Suppressor macrophage (primary cell): ENCODE results near the gene TACR3.
"Not testable (repeated sequence)": the region's sequence is repeated elsewhere in the genome, so short reads cannot be mapped to it uniquely, and the experiment has no call there.

ENCODE experiments used
- DNase-seq, 4 experiments: peaks; one replicate each; pipeline ENCODE4 v3.0.0-alpha.2; 2020 to 2022
- total RNA-seq, 17 experiments: gene quantifications; one replicate each; lab custom pipeline; 2026; ENCODE audit warnings: mixed read lengths in 6 of 17, inconsistent platforms in 3 of 17; lab: John Stamatoyannopoulos, UW

The TACR3 gene
- 0 to 1.9 (median 0) reads per million in 17 experiments for total RNA-seq

GRCh38 chr4:103719830-103720207 lies at the start of gene TACR3:
Gene TACR3, minus strand, starts transcription at chr4:103719985. Its CDS starts 310 bp downstream, at chr4:103719675.
- DNase-seq: no peak

GRCh38 chr4:103757631-103758030 lies 37.8 kb upstream of the TACR3 start:
- no peak for DNase-seq

GRCh38 chr4:103756741-103757140 lies 37.0 kb upstream of the TACR3 start:
- DNase-seq: no peak

- DNase-seq: no peak
These were observed 35.1 kb upstream of the TACR3 start for GRCh38 chr4:103754844-103755243.

DNA sequence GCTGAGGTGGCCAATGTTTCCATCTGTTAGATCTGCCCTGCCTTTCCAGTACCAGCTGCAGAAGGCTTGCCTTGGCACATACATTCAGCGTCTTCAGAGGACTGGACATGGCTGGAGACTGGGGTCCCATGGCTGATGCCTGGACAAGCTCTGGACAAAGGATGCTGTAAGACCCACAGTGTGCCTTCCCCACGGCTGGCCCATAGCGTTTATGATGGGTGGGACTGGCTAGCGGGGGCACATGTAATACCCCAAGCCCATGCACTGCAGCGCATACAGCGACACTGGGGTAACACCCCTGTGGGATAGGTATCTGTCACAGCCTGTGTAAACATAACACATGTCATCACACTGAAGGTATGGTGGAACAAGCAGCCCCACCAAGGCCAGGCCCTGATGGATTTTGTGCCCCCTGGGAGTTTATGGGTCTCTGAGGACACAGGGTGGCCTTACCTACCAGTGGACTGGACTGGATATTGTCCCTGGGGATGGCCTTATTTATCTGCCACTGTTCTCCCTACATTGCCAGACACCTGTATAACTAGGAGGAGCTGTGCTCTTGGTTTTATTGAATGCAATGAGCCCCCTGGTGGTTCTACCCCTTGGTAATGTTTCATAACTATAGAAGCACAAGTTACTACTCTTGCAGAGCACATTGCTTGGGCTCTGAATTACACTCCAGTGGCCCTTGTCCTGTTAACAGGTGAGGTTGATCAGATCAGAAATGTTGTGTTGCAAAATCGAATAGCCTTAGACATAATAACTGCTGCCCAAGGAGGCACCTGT lies 34.3 kb upstream of the TACR3 start:
- no peak for DNase-seq

DNA sequence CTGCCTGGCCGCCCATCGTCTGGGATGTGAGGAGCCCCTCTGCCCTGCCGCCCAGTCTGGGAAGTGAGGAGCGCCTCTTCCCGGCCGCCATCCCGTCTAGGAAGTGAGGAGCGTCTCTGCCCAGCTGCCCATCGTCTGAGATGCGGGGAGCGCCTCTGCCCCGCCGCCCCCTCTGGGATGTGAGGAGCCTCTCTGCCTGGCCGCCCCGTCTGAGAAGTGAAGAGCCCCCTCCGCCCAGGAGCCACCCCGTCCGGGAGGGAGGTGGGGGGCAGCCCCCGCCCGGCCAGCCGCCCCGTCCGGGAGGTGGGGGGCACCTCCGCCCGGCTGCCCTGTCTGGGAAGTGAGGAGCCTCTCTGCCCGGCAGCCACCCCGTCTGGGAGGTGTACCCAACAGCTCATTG lies 3.4 kb upstream of the TACR3 start:
- DNase-seq: not testable (repeated sequence)

DNA sequence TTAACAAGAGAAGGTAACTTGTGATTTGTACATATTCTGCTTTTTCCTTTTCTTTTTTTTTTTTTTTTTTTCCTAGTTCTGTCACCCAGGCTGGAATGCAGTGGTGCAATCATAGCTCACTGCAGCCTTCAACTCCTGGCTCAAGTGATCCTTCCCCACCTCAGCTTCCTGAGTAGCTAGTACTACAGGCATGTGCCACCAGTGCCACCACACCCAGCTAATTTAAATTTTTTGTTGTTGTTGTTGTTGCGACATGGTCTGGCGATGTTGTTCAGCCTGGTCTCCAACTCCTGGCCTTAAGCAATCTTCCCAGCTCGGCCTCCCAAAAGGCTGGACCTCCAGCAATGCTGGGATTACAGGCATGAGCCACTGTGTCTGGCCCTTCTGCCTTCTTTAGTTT lies 1.5 kb upstream of the TACR3 start:
- DNase-seq: no peak

DNA sequence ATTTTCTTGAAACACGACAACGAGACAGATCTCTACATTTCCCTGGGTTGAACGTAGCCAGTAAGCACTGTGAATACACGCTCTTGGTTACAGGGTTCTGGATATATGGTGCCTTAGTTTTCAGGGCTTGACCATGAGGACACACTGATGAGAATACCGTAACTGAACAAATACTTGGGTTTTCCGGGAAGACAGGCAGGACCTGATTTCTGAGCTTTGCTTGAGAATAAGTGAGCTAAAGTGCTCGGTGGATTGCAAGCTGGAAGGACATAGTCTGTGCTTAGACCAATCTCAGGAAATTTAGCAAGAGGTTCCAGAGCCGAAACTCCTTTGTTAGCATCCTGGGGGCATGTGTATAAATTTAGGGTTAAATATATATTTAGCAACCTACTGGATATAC lies 876 bp upstream of the TACR3 start:
- no peak for DNase-seq

GRCh38 chr4:103719105-103719829 lies 518 bp downstream of the TACR3 start:
- DNase-seq: no peak

DNA sequence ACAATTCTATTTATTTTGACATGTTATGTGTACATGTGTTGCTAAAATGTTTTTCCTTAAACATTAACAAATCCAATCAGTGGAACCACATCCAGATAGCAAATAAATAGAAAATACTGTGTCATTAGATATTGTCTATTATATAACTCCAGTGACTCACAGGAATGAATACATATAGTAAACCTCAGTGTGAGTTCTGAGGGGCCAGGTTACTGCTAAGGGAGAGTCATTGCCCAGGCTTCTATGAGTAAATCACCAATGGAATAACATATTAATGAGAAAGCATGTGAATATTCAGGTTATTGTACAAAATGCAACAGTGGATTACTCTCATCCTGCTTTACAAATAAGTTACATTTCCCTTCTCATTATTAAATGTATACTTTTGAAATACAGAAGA lies 27.2 kb downstream of the TACR3 start:
- DNase-seq: no peak

- DNase-seq: no peak
These were observed 45.8 kb downstream of the TACR3 start for GRCh38 chr4:103673983-103674382.

DNA sequence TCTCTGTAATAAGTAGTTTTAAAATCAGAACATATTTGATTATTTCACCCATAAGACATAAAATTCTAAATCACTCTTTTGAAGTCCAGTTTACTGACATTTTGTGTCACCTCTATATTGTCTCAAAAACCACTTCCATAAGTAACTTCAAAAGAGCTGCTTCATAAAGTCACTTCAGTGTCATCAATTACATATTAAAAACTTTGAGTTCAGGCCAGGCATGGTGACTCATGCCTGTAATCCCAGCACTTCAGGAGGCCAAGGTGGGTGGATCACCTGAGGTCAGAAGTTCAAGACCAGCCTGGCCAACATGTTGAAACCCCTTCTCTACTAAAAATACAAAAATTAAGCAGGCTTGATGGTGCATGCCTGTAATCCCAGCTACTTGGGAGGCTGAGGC lies 53.0 kb downstream of the TACR3 start:
- DNase-seq: not testable (repeated sequence)

DNA sequence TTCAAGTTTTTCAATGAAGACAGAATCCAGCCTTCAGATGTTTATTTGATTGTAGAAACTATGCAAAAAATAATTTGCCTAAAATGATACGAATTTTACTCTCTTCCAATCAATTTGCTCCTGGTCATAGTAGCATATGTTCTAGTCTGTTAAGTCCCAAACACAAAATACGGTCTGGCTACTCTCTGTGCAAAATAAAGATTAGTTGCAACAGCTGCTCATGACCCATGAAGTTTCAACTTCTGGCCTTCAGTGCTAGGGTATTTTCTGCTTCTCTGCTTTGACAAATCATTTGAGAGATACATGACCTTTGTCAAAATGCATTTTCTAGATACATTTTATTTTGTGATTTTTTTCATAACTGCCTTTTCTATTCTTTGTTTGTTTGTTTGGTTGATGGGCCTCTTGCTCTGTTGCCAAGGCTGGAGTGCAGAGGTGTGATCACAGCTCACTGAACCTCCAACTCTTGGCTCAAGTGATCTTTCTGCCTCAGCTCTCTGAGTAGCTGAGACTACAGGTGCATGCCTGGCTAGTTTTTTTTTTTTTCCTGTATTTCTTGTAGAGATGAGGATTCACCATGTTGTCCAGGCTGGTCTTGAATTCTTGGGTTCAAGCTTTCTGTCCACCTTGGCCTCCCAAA lies 55.2 kb downstream of the TACR3 start:
- no peak for DNase-seq

GRCh38 chr4:103648541-103648940 lies 71.2 kb downstream of the TACR3 start:
- DNase-seq: no peak

DNA sequence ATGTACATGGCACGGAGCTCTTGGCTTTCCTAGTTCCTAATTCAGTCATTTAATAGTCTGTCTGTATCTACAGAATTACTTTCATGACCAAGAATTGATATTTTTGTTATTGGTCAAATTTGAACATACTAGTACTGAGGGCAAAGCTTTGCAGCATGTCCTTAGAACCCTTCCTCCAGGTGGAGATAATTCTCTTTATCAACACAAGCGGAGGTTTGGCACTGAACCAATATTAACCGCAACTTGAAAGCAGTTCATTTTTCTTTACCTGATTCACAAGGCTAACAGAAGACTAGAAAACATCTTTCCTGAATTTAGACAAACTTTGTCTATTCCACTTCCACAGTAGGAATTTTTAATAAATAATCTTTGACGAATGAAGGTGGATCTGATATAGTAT lies 73.8 kb downstream of the TACR3 start:
- no peak for DNase-seq

GRCh38 chr4:103634236-103634635 lies 85.5 kb downstream of the TACR3 start:
- DNase-seq: no peak

- no peak for DNase-seq
These were observed 93.5 kb downstream of the TACR3 start for GRCh38 chr4:103626296-103626695.

GRCh38 chr4:103591841-103592240 lies 127.9 kb downstream of the TACR3 start:
- no peak for DNase-seq

- no peak for DNase-seq
These were observed 152.2 kb downstream of the TACR3 start for GRCh38 chr4:103567591-103567990.

DNA sequence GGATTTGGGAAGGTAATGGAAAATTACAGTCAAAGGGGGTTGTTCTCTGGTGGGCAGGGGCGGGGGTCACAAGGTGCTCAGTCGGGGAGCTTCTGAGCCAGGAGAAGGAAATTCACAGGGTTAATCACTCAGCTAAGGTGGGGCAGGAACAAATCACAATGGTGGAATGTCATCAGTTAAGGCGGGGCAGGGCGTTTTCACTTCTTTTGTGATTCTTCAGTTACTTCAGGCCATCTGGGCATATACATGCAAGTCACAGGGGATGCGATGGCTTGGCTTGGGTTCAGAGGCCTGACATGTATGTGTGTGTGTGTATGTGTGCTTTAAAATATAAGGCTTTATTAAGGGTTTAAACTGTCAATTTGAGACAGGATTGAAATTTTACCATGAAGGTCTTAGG lies 160.6 kb downstream of the TACR3 start:
- not testable (repeated sequence) for DNase-seq
